ENCODE results near the gene AOPEP. TPM values are rescaled to one million over a fixed set of nuclear protein-coding genes. Genes with fewer than 3 reads are reported as not detected.

Gene AOPEP
- total RNA-seq, 1 donor from 2014 or later, result 79.7 TPM

DNA sequence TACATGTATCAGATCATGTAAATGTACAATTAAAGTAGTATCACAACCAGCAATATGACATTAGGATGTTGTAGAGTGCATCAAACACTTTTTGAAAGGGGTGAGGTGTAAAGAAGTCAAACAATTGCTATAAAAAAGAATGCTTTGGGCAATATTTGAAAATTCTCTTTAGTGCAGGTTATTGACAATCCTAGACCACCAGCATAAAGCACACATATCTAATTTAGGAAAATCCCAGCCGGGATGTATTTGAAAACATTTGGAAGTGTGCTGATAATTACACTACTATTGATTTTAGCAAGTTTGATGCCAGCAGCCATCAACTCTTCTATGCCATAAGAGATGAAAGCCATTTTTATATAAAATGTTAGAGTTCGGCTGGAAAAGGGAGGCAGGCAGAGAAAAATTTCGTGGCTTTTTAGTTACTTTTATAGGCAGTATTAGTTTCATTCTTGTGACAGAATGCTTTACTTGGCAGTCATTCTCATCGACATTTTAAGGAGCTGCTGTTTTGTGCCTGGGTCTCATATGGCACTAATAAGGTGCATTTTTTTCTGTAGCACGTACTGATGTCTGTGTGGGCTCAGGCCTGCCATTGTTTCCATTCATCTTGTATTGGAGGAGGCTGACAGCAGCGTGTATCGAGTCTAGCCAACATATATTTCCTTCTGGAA lies 285.7 kb downstream of the AOPEP start:
- Histone ChIP-seq H3K9me3 (no peaks in the 10 kb centered on the region), H3K4me1 (peaks cover 39% of the 10 kb centered on the region), H3K4me3 (no peak overlapping the region), H3K36me3 (peaks cover 45% of the 10 kb centered on the region), H3K27me3 (no peaks in the 10 kb centered on the region), H3K27ac (no peak overlapping the region)
- DNase-seq (no peak), ATAC-seq (no peak)
- intact Hi-C loops (cut with DNase I), result no loop called here
- TF ChIP-seq, protein P1, sequence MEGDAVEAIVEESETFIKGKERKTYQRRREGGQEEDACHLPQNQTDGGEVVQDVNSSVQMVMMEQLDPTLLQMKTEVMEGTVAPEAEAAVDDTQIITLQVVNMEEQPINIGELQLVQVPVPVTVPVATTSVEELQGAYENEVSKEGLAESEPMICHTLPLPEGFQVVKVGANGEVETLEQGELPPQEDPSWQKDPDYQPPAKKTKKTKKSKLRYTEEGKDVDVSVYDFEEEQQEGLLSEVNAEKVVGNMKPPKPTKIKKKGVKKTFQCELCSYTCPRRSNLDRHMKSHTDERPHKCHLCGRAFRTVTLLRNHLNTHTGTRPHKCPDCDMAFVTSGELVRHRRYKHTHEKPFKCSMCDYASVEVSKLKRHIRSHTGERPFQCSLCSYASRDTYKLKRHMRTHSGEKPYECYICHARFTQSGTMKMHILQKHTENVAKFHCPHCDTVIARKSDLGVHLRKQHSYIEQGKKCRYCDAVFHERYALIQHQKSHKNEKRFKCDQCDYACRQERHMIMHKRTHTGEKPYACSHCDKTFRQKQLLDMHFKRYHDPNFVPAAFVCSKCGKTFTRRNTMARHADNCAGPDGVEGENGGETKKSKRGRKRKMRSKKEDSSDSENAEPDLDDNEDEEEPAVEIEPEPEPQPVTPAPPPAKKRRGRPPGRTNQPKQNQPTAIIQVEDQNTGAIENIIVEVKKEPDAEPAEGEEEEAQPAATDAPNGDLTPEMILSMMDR (IDR thresholded peaks at IDR 0.05), result no peak

DNA sequence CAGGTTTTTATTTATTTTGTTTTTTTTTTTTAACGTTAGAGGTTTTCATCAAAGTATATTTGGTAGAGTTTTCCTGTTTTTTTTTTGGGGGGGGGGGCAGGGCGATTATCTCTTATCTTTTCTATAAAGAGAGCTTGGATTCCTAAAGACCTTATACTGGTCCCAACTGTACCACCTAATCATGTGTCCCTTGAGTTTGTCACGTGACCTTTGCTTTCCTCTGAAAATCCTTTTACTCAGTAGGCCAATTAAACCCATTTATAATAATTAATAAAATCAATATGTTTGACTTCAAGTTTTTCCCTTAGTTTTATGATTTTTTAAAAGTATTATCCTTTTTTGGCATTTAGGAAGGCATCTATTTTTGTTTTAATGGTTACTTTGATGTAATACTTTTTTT lies 286.4 kb downstream of the AOPEP start:
- H3K27me3 ChIP-seq, result no peaks in the 10 kb centered on the region
- peaks cover 45% of the 10 kb centered on the region for H3K36me3 ChIP-seq
- no peak for ATAC-seq
- no peak overlapping the region for H3K4me3 ChIP-seq
- H3K4me1 ChIP-seq, result peaks cover 41% of the 10 kb centered on the region
- no peak for DNase-seq
- H3K27ac ChIP-seq, result no peak overlapping the region
- TF ChIP-seq, protein P1 (IDR thresholded peaks at IDR 0.05), result no peak
- intact Hi-C loops (cut with DNase I), result no loop called here
- H3K9me3 ChIP-seq, result no peaks in the 10 kb centered on the region

DNA sequence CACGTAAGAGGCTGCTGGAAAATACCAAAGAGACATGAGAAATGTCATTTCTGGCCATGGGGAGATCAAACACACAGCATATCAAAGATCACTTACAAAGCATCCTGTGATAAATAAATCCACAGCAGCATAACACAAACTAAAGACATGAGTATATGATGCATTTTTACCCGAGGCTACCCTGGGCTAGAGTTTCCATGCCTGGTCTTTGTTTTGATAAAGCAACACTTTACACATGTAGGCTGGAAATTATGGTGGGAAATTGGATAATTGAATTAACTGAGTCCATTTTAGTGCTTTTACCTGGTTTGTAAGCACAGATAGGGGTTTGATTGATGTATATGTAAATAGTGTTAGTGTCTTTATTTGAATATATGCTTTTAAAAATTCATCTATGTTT lies 288.4 kb downstream of the AOPEP start:
- ATAC-seq (no peak), DNase-seq (no peak)
- no peak overlapping the region for H3K27ac ChIP-seq
- no peak overlapping the region for H3K4me3 ChIP-seq
- H3K4me1 ChIP-seq, result peaks cover 42% of the 10 kb centered on the region
- no peaks in the 10 kb centered on the region for H3K9me3 ChIP-seq
- TF ChIP-seq, protein P1 (IDR thresholded peaks at IDR 0.05), result no peak
- H3K27me3 ChIP-seq, result no peaks in the 10 kb centered on the region
- peaks cover 46% of the 10 kb centered on the region for H3K36me3 ChIP-seq
- intact Hi-C loops (cut with DNase I), result no loop called here

DNA sequence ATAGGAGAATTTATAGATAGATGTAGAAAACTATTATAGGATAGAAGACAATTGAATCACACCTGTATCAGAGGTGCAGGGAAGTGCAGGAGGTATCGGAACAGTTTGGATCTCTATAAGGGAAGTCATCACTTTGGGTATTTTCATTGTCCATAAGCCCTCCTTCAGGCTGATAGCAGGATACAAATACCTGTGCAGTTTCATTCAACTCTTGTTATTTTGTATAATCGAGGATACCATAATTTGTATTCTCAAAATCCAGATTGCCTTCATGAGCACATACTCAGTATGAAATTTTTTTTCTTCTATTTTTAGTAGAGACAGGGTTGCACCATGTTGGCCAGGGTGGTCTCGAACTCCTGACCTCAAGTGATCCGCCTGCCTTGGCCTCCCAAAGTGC lies 289.1 kb downstream of the AOPEP start:
- Histone ChIP-seq H3K27me3 (no peaks in the 10 kb centered on the region), H3K4me1 (peaks cover 35% of the 10 kb centered on the region), H3K36me3 (peaks cover 46% of the 10 kb centered on the region), H3K27ac (no peak overlapping the region), H3K4me3 (no peak overlapping the region), H3K9me3 (no peaks in the 10 kb centered on the region)
- DNase-seq, result no peak
- intact Hi-C loops (cut with DNase I), result no loop called here
- TF ChIP-seq, protein P1 (IDR thresholded peaks at IDR 0.05), result no peak
- ATAC-seq, result no peak

DNA sequence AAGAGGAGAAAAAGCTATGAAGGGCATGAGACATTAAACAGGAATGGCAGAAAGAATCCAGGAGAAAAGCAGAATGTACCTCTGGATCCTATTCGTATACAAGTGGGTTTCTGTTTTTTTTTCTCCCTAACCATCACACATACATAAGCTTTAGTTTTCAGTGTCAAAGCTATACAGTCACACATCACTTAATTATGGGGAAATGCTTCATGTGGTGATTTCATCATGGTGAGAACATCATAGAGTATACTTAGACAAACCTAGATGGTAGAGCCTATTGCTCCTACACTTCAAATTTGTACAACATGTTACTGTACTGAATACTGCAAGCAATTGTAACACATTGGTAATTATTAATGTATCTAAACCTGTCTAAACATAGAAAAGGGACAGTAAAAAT lies 290.6 kb downstream of the AOPEP start:
- Histone ChIP-seq H3K36me3 (peaks cover 48% of the 10 kb centered on the region), H3K4me3 (no peak overlapping the region), H3K27ac (no peak overlapping the region), H3K4me1 (peaks cover 41% of the 10 kb centered on the region), H3K27me3 (no peaks in the 10 kb centered on the region), H3K9me3 (no peaks in the 10 kb centered on the region)
- TF ChIP-seq, protein P1 (IDR thresholded peaks at IDR 0.05), result no peak
- intact Hi-C loops (cut with DNase I), result no loop called here
- no peak for DNase-seq
- no peak for ATAC-seq

DNA sequence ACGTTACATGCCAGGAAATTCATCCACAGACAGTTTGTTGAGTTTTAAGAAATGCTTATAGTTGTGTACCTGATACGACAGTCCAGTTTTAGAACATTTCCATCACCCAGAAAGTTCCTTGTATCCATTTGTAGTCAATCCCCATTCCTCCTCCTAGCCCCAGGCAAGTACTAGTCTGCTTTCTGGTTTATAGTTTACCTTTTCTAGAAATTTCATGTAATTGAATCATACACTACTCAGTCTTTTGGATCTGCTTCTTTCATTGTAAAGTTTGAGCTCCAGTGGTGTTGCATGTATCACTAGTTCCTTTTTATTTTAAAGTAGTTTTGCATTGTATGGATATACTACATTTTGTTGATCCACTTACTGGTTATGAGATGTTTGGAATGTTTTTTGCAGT lies 291.2 kb downstream of the AOPEP start:
- ATAC-seq (no peak), DNase-seq (no peak)
- TF ChIP-seq, protein P1 (IDR thresholded peaks at IDR 0.05), result no peak
- Histone ChIP-seq H3K4me3 (no peak overlapping the region), H3K27ac (peak overlapping the region; percentile 67), H3K27me3 (no peaks in the 10 kb centered on the region), H3K4me1 (peaks cover 36% of the 10 kb centered on the region), H3K9me3 (no peaks in the 10 kb centered on the region), H3K36me3 (peaks cover 48% of the 10 kb centered on the region)
- intact Hi-C loops (cut with DNase I), result no loop called here

Data from upper lobe of right lung (tissue), 1 donor.